K562 (cell line): ENCODE results near the gene ZNF189. TPM values are rescaled to one million over a fixed set of nuclear protein-coding genes. Genes with fewer than 3 reads are reported as not detected.
A peak's percentile ranks its signal among the peaks of the same experiment; 100 is the strongest.

Experiments
- ATAC-seq: fragments of 200-7000 bp; cut with Tn5 transposase; 3 replicates; pipeline ENCODE4 v1.9.1; 2020; ENCODE audit warnings: moderate library complexity
- BruUV-seq: library from RNA; stranded (reverse); fragments of 400-500 nt; replicated peaks from 2 replicates; lab custom pipeline; 2021; lab: Mats Ljungman, UMichigan
- CTCF ChIA-PET: fragments of 300-600 bp; formaldehyde crosslinking; extraction: SDS; loops from one replicate; lab custom pipeline; 2021; ENCODE audit warnings: low intra/inter-chr PET ratio; lab: Yijun Ruan, JAX
- POLR2A ChIA-PET: fragments of 300-600, 350-650 bp; sonication (Branson Sonifier 250); formaldehyde crosslinking; extraction: SDS; loops from one replicate; lab custom pipeline; 2021; ENCODE audit warnings: antibody characterized with exemption, inconsistent platforms; lab: Yijun Ruan, JAX
- DNase-seq, 4 experiments: peaks; one replicate each; pipeline versions ENCODE4 v3.0.0 to v3.0.0-alpha.2; 2011 to 2018; ENCODE audit warnings: low spot score in 3 of 4, mixed read lengths in 3 of 4; ENCODE audit errors: extremely low read depth in 1 of 4
- FAIRE-seq: peaks from 2 replicates; lab custom pipeline; 2011; peaks lifted over from hg19 to GRCh38; lab: Jason Lieb, UNC
- H2AFZ ChIP-seq: 2 replicates; pipeline ENCODE4 v1.6.0; 2011; ENCODE audit warnings: low read depth, low read length, control low read depth, inconsistent platforms
- H3K27ac ChIP-seq: fragments of 200-600 bp; 3 replicates; pipeline ENCODE4 v1.8.0; 2011; ENCODE audit warnings: low read depth, mild to moderate bottlenecking, control low read depth, inconsistent platforms, low read length, moderate library complexity, mixed read lengths; ENCODE audit errors: extremely low read depth
- H3K27me3 ChIP-seq, 2 experiments: fragments of 300-600 bp in 1 of 2; 2 replicates in 1 of 2; 3 replicates in 1 of 2; pipeline versions ENCODE4 v1.6.0 to v1.8.0; 2011; ENCODE audit warnings: inconsistent platforms in 2 of 2, low read length in 2 of 2, mild to moderate bottlenecking in 1 of 2, mixed read lengths in 1 of 2, moderate library complexity in 1 of 2; ENCODE audit not compliant: control insufficient read depth in 2 of 2, insufficient read depth in 2 of 2
- H3K36me3 ChIP-seq: fragments of 300-600 bp; 3 replicates; pipeline ENCODE4 v1.8.0; 2011; ENCODE audit warnings: mild to moderate bottlenecking, low read length, inconsistent platforms; ENCODE audit not compliant: control insufficient read depth, insufficient read depth
- H3K4me1 ChIP-seq, 2 experiments: fragments of 200-600 bp in 1 of 2; replicated peaks in 1 of 2; 2 replicates in 1 of 2; 3 replicates in 1 of 2; pipeline versions ENCODE4 v1.5.1 to v1.8.0; 2011; ENCODE audit warnings: inconsistent platforms in 2 of 2, low read length in 2 of 2, mild to moderate bottlenecking in 1 of 2, mixed read lengths in 1 of 2, moderate library complexity in 1 of 2; ENCODE audit not compliant: control insufficient read depth in 2 of 2, insufficient read depth in 2 of 2
- H3K4me2 ChIP-seq: 2 replicates; pipeline ENCODE4 v1.6.1; 2011; ENCODE audit warnings: low read length, control low read depth, inconsistent platforms, mixed read lengths; ENCODE audit not compliant: insufficient read depth
- H3K4me3 ChIP-seq: fragments of 200-600 bp; sonication (generic), shearing (Covaris generic); 2 replicates; pipeline ENCODE4 v1.5.1; 2016; ENCODE audit warnings: control low read depth, inconsistent platforms
- H3K79me2 ChIP-seq: fragments of 200-600 bp; 3 replicates; pipeline ENCODE4 v1.8.0; 2011; ENCODE audit warnings: low read length, inconsistent platforms; ENCODE audit not compliant: control insufficient read depth, insufficient read depth
- H3K9ac ChIP-seq, 2 experiments: 2 replicates each; pipeline versions ENCODE4 v1.6.0 to v1.6.1; 2011; ENCODE audit warnings: low read depth in 2 of 2, low read length in 2 of 2, control low read depth in 1 of 2, inconsistent platforms in 1 of 2, mild to moderate bottlenecking in 1 of 2, mixed read lengths in 1 of 2; ENCODE audit not compliant: insufficient read depth in 1 of 2
- H3K9me1 ChIP-seq: one replicate; pipeline ENCODE4 v1.6.0; 2011; ENCODE audit warnings: inconsistent platforms, mild to moderate bottlenecking, low read length, moderate library complexity; ENCODE audit not compliant: control insufficient read depth, insufficient read depth
- H3K9me3 ChIP-seq: replicated peaks from 2 replicates; pipeline ENCODE4 v1.5.1; 2011; ENCODE audit warnings: low read depth, low read length, inconsistent platforms; ENCODE audit not compliant: control insufficient read depth, insufficient read depth
- H4K20me1 ChIP-seq: replicated peaks from 2 replicates; pipeline ENCODE4 v1.6.1; 2011; ENCODE audit warnings: low read length, inconsistent platforms, mixed read lengths; ENCODE audit not compliant: control insufficient read depth, insufficient read depth
- BRD9 ChIP-seq: fragments of 450-650 bp; IDR thresholded peaks from 2 replicates; pipeline ENCODE4 v1.6.1; 2018; ENCODE audit warnings: low read depth; ENCODE audit not compliant: partially characterized antibody
- DACH1 ChIP-seq: fragments of 450-650 bp; IDR thresholded peaks from 2 replicates; pipeline ENCODE4 v1.6.1; 2018; ENCODE audit not compliant: partially characterized antibody
- KDM5B ChIP-seq: fragments of 200-600 bp; sonication (generic); IDR thresholded peaks from 2 replicates; pipeline ENCODE4 v1.6.1; 2012; ENCODE audit warnings: low read depth, mild to moderate bottlenecking, moderate library complexity, low read length, control low read depth, inconsistent platforms; ENCODE audit not compliant: insufficient replicate concordance
- MBD2 ChIP-seq: sonication (generic); IDR thresholded peaks from 2 replicates; pipeline ENCODE4 v1.6.1; 2016; ENCODE audit warnings: low read depth, borderline replicate concordance
- NCOA2 ChIP-seq, 2 experiments: fragments of 450-650 bp; IDR thresholded peaks; 2 replicates each; pipeline ENCODE4 v1.6.1; 2018; ENCODE audit warnings: mild to moderate bottlenecking in 2 of 2, moderate library complexity in 1 of 2; ENCODE audit not compliant: partially characterized antibody in 2 of 2
- NFIC ChIP-seq: fragments of 450-650 bp; IDR thresholded peaks from 2 replicates; pipeline ENCODE4 v1.6.1; 2017; ENCODE audit warnings: mild to moderate bottlenecking, inconsistent platforms
- NR2C2 ChIP-seq, 2 experiments: fragments of 200-800 bp in 1 of 2; sonication (Bioruptor generic) in 1 of 2; sonication (generic) in 1 of 2; formaldehyde crosslinking in 1 of 2; IDR thresholded peaks; 2 replicates each; pipeline versions ENCODE4 v1.6.1 to v1.8.0; 2016 to 2022; ENCODE audit warnings: mild to moderate bottlenecking in 1 of 2, missing compliant biosample characterization in 1 of 2, missing genetic modification characterization in 1 of 2, missing genetic modification reagents in 1 of 2
- PHF8 ChIP-seq: fragments of 200-600 bp; sonication (generic); IDR thresholded peaks from 2 replicates; pipeline ENCODE4 v1.6.1; 2012; ENCODE audit warnings: mixed run types, mild to moderate bottlenecking, inconsistent platforms, low read length, moderate library complexity, borderline replicate concordance
- PYGO2 ChIP-seq: fragments of 450-650 bp; IDR thresholded peaks from 2 replicates; pipeline ENCODE4 v1.6.1; 2016; ENCODE audit warnings: mild to moderate bottlenecking, missing genetic modification characterization, moderate library complexity, missing compliant biosample characterization
- RBM39 ChIP-seq: fragments of 200-400 bp; formaldehyde crosslinking; optimal IDR thresholded peaks from 2 replicates; pipeline ENCODE3; 2018; ENCODE audit warnings: low read depth, low read length
- SMARCC2 ChIP-seq: fragments of 450-650 bp; IDR thresholded peaks from 2 replicates; pipeline ENCODE4 v1.6.1; 2017; ENCODE audit warnings: antibody characterized with exemption, moderate library complexity, mild to moderate bottlenecking, low read depth
- ZBTB7A ChIP-seq: IDR thresholded peaks from 2 replicates; pipeline ENCODE4 v1.6.1; 2011; ENCODE audit warnings: low read depth, mild to moderate bottlenecking, low read length, moderate library complexity, borderline replicate concordance; ENCODE audit not compliant: control insufficient read depth
- ZNF217 ChIP-seq: sonication (generic); formaldehyde crosslinking; IDR thresholded peaks from 2 replicates; pipeline ENCODE4 v1.8.0; 2022; ENCODE audit warnings: mild to moderate bottlenecking, missing genetic modification reagents
- ZNF584 ChIP-seq: fragments of 200-800 bp; sonication (Bioruptor generic); IDR thresholded peaks from 2 replicates; pipeline ENCODE4 v1.6.1; 2016; ENCODE audit warnings: low read depth, mild to moderate bottlenecking, missing genetic modification characterization, missing compliant biosample characterization
- ZNF717 ChIP-seq: fragments of 250-450 bp; sonication (Bioruptor Pico); IDR thresholded peaks from 2 replicates; pipeline ENCODE4 v1.5.0; 2021
- ZNF766 ChIP-seq: fragments of 200-800 bp; sonication (Bioruptor generic); conservative IDR thresholded peaks from 2 replicates; pipeline ENCODE4 v1.6.1; 2016; ENCODE audit warnings: missing genetic modification characterization, missing compliant biosample characterization
- WGBS: fragments of 100-300 bp; shearing (Covaris generic); methylation state at CpG from one replicate; pipeline ENCODE4 v1.1.6; 2016; ENCODE audit warnings: low coverage, mixed read lengths; ENCODE audit not compliant: insufficient coverage; ENCODE audit errors: missing lambda C conversion rate; 5-methylcytosine and 5-hydroxymethylcytosine counted together
- in situ Hi-C: fragments of 300-500 bp; cut with MboI; formaldehyde crosslinking; loops from 4 replicates; pipeline ENCODE4 v1.15.0; 2018; ENCODE audit warnings: inconsistent platforms, mixed read lengths
- intact Hi-C: fragments of 100-400 bp; cut with micrococcal nuclease; formaldehyde crosslinking; loops from 2 replicates; pipeline ENCODE4 v1.14.2; 2022
- polyA plus RNA-seq, 8 experiments: library from polyadenylated mRNA; depleted of rRNA in 4 of 8; stranded (reverse) in 5 of 8; unstranded in 3 of 8; fragments of >200 nt; fragmentation: Nextera tagmentation in 2 of 8; fragmentation: Illumina TruSeq in 1 of 8; extraction: Ambion mirVana in 2 of 8; extraction: Trizol in 1 of 8; gene quantifications; 2 replicates each; pipeline versions ENCODE4 v1.2.1 to v1.2.3, GENCODE V29; 2011 to 2014; ENCODE audit warnings: inconsistent platforms in 1 of 8, missing spikeins in 1 of 8
- total RNA-seq, 7 experiments: library from RNA; depleted of rRNA in 6 of 7; stranded (reverse); fragments of >200 nt in 6 of 7; fragmentation: Illumina TruSeq in 2 of 7; extraction: Trizol in 2 of 7; gene quantifications; 2 replicates each; pipeline versions ENCODE4 v1.2.1 to v1.2.3, GENCODE V29; 2011 to 2021; ENCODE audit warnings: low replicate concordance in 1 of 7
- TF ChIP-seq, protein P1 (sequence below): fragments of 450-650 bp; IDR thresholded peaks from 2 replicates; pipeline ENCODE4 v1.6.1; 2017; ENCODE audit warnings: antibody characterized with exemption
- TF ChIP-seq, protein P2 (sequence below): fragments of 250-450 bp; sonication (Bioruptor Pico); IDR thresholded peaks from 2 replicates; pipeline ENCODE4 v1.8.0; 2022; ENCODE audit warnings: inconsistent platforms, mild to moderate bottlenecking, moderate library complexity, borderline replicate concordance

Gene ZNF189
- total and polyA plus RNA-seq, 9 of the 15 experiments (the other 6 are each of a cell fraction or from before 2014, with no cell fraction given) = 2.4 to 15.3 (median 6.4) TPM

DNA sequence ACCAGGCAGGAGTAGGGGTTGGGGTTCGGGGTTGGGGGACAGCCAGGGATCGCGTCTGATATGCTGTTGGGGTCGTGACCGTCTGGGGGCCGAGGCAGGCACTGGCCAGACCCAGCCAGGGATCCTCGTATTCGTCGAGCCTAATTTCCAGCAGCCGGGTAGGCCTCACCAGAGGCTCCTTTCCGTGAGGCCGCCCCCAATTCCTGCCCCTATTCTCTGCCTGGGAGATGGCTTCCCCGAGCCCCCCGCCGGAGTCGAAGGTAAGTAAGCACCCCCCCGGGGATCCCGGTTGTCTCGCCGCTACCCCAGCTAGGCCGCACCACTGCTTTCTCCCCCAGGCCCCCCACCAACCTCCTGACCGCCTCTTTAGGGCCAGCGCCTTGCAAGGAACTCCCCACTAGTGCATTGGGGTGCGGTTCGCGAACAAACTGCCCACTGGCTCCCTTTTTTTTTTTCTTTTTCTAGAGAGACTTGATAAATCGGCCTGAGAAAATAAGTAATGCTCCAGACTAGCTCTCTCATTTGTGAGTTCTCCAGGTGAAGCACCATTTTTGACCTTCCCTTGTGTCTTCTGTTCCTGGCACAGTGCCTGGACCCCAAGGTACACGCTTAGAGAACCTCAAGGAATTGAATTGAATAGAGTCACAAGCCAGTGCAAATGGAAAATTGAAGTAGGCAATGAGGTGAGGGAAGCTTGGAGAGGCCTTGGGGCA lies 435 bp downstream of the ZNF189 start:
- ChIA-PET CTCF (no interaction called here), POLR2A (interaction anchor here (0.6 to 1.9 kb wide), 11 partner anchors 10 to 778 kb away, joined by 3 to 13 read pairs (median 4); partner anchors contain the start of gene RNF20)
- FAIRE-seq (no peak), DNase-seq (peak in 3 of 4 experiments; percentile 30 to 43 (median 43)), ATAC-seq (peak; percentile 30)
- H3K4me2 ChIP-seq = peak overlapping the region; percentile 88
- peaks cover 71% of the 10 kb centered on the region for H3K79me2 ChIP-seq
- 0% methylated on average over 20 of the region's 28 CpGs for WGBS
- H3K4me3 ChIP-seq = peak overlapping the region; percentile 79
- H3K27me3 ChIP-seq = no peaks in the 10 kb centered on the region
- peak overlapping the region; percentile 66 for H2AFZ ChIP-seq
- in situ Hi-C loops = no loop called here
- H3K4me1 ChIP-seq = peaks cover 11 to 17% of the 10 kb centered on the region in 2 experiments; a peak in 3 of 5 replicates
- peaks cover 24% of the 10 kb centered on the region; the same call in 1 of the 2 replicates for H3K9me3 ChIP-seq
- H3K36me3 ChIP-seq = peaks cover 71% of the 10 kb centered on the region
- no peaks in the 10 kb centered on the region for H4K20me1 ChIP-seq
- H3K9me1 ChIP-seq = no peaks in the 10 kb centered on the region
- peak overlapping the region; percentile 83 for H3K27ac ChIP-seq
- BruUV-seq = no TSS peak
- peak overlapping the region; percentile 81 to 97 for H3K9ac ChIP-seq
- intact Hi-C loops = loop anchor here (2.0 to 10.0 kb wide), 3 partner anchors 48 to 684 kb away; partner anchors contain the start of gene RNF20
- TF ChIP-seq PHF8 (peak; percentile 68; the same call in 1 of the 2 replicates), DACH1 (no peak), RBM39 (no peak), ZNF217 (CRISPR knock-in tag) (no peak), ZNF584 (CRISPR knock-in tag) (peak; percentile 30; the same call in 1 of the 2 replicates), NFIC (peak; percentile 75), ZNF717 (CRISPR knock-in tag) (no peak), BRD9 (peak; percentile 18), MBD2 (no peak), PYGO2 (tag) (no peak), SMARCC2 (0 out of 2 replicates have a peak, but pooled peaks have one; percentile 27), ZBTB7A (peak; percentile 35; the same call in 1 of the 2 replicates), NR2C2 (CRISPR knock-in tag; IDR thresholded peaks at IDR 0.05) (no peak), NR2C2 (tag; IDR thresholded peaks at IDR 0.05) (peak; percentile 69), NCOA2 (IDR thresholded peaks at IDR 0.05; ENCODE audit: partially characterized antibody in 2 of 2) (no peak), KDM5B (peak; percentile 6), ZNF766 (CRISPR knock-in tag) (no peak)
- TF ChIP-seq, protein P1, sequence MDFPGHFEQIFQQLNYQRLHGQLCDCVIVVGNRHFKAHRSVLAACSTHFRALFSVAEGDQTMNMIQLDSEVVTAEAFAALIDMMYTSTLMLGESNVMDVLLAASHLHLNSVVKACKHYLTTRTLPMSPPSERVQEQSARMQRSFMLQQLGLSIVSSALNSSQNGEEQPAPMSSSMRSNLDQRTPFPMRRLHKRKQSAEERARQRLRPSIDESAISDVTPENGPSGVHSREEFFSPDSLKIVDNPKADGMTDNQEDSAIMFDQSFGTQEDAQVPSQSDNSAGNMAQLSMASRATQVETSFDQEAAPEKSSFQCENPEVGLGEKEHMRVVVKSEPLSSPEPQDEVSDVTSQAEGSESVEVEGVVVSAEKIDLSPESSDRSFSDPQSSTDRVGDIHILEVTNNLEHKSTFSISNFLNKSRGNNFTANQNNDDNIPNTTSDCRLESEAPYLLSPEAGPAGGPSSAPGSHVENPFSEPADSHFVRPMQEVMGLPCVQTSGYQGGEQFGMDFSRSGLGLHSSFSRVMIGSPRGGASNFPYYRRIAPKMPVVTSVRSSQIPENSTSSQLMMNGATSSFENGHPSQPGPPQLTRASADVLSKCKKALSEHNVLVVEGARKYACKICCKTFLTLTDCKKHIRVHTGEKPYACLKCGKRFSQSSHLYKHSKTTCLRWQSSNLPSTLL = no peak
- TF ChIP-seq, protein P2, sequence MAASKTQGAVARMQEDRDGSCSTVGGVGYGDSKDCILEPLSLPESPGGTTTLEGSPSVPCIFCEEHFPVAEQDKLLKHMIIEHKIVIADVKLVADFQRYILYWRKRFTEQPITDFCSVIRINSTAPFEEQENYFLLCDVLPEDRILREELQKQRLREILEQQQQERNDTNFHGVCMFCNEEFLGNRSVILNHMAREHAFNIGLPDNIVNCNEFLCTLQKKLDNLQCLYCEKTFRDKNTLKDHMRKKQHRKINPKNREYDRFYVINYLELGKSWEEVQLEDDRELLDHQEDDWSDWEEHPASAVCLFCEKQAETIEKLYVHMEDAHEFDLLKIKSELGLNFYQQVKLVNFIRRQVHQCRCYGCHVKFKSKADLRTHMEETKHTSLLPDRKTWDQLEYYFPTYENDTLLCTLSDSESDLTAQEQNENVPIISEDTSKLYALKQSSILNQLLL = no peak
